HepG2 (cell line): ENCODE measurements around the gene FN1.
A peak's percentile ranks its signal among the peaks of the same experiment; 100 is the strongest.

Source experiments
- AKNA ChIP-seq: sonication (generic); formaldehyde crosslinking; IDR thresholded peaks from 2 replicates; pipeline ENCODE4 v1.4.0; 2020; ENCODE audit warnings: missing genetic modification reagents, borderline replicate concordance
- ASH2L ChIP-seq: fragments of 300-600, 200-600 bp; sonication (generic); IDR thresholded peaks from 2 replicates; pipeline ENCODE4 v1.7.0; 2017; ENCODE audit warnings: low read depth, mild to moderate bottlenecking, moderate library complexity, mixed read lengths, low read length; ENCODE audit not compliant: insufficient read length
- FOXK2 ChIP-seq: fragments of 450-650 bp; IDR thresholded peaks from 2 replicates; pipeline ENCODE4 v1.6.1; 2016
- FOXO4 ChIP-seq: sonication (generic); formaldehyde crosslinking; conservative IDR thresholded peaks from 2 replicates; pipeline ENCODE4 v1.8.1; 2023; ENCODE audit warnings: missing genetic modification reagents
- JUNB ChIP-seq: sonication (generic); formaldehyde crosslinking; IDR thresholded peaks from 2 replicates; pipeline ENCODE4 v1.8.0; 2022; ENCODE audit warnings: missing genetic modification reagents, mild to moderate bottlenecking, borderline replicate concordance
- KDM4B ChIP-seq: sonication (generic); formaldehyde crosslinking; IDR thresholded peaks from 2 replicates; pipeline ENCODE4 v1.4.0; 2020; ENCODE audit warnings: missing genetic modification reagents
- MLX ChIP-seq: IDR thresholded peaks from 2 replicates; pipeline ENCODE4 v1.6.1; 2016
- NCOA1 ChIP-seq: sonication (generic); formaldehyde crosslinking; IDR thresholded peaks from 2 replicates; pipeline ENCODE4 v1.9.0; 2021; ENCODE audit warnings: missing genetic modification reagents
- RBM22 ChIP-seq: fragments of 200-400 bp; formaldehyde crosslinking; optimal IDR thresholded peaks from 2 replicates; pipeline ENCODE3; 2017; ENCODE audit warnings: mild to moderate bottlenecking, low read length, moderate library complexity
- SKIL ChIP-seq: sonication (generic); formaldehyde crosslinking; IDR thresholded peaks from 2 replicates; pipeline ENCODE4 v1.8.0; 2022; ENCODE audit warnings: missing genetic modification reagents, mild to moderate bottlenecking, moderate library complexity, borderline replicate concordance
- TAF1 ChIP-seq: sonication (generic); formaldehyde crosslinking; IDR thresholded peaks from 2 replicates; pipeline ENCODE4 v1.4.0; 2020; ENCODE audit warnings: missing genetic modification reagents
- ZHX1 ChIP-seq: sonication (generic); formaldehyde crosslinking; IDR thresholded peaks from 2 replicates; pipeline ENCODE4 v1.8.1; 2022; ENCODE audit warnings: low read depth, mild to moderate bottlenecking, missing genetic modification reagents

- no peak for TF ChIP-seq NCOA1 (CRISPR knock-in tag)
- no peak for TF ChIP-seq FOXO4
- TF ChIP-seq RBM22, result peak; percentile 93
- no peak for TF ChIP-seq TAF1
- no peak for TF ChIP-seq MLX
- no peak for TF ChIP-seq JUNB
- TF ChIP-seq AKNA (CRISPR knock-in tag), result no peak
- no peak for TF ChIP-seq FOXK2
- TF ChIP-seq SKIL (CRISPR knock-in tag), result no peak
- no peak for TF ChIP-seq ZHX1
- TF ChIP-seq KDM4B (CRISPR knock-in tag), result no peak
- no peak for TF ChIP-seq ASH2L
These were observed 28.1 kb downstream of the FN1 start for GRCh38 chr2:215407590-215408264.
